ENCODE measurements around the gene HES4.

DNA sequence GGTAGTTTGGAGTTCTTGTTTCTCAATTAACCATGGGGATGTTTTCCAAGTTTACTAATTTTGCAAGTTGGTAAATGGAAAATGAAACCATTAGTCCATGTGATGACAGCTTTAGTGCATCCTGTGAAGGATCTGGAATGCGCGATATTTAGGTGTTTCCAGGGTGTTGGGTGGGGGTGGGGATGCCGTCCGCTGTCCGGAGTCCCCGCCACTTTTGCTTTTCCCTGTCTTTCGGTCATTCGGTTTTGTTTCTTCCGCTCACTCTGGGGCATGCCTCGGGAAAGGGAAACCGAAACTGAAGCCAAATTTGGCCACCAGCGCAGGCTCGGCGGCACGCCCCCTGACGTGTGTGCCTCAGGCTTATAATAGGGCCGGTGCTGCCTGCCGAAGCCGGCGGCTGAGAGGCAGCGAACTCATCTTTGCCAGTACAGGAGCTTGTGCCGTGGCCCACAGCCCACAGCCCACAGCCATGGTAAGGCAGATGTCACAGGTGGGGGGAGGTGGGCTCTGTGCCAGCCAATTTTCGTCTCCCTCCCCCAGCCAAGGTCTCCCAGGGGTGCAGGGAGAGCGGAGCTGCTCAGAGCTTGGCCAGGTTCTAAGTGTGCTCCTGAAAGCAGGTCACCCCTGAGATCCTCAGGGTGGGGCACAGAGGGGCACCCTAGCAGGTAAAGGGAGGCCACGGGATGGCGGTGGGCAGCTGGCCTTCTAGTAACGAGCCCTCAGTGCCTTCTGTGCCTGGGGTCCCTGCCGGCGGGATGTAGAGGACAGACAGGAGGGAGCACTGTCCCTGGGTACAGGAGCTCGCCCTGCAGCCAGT lies 13.4 kb upstream of the HES4 start, which contains the start of gene ISG15:
- TF ChIP-seq, protein P1, sequence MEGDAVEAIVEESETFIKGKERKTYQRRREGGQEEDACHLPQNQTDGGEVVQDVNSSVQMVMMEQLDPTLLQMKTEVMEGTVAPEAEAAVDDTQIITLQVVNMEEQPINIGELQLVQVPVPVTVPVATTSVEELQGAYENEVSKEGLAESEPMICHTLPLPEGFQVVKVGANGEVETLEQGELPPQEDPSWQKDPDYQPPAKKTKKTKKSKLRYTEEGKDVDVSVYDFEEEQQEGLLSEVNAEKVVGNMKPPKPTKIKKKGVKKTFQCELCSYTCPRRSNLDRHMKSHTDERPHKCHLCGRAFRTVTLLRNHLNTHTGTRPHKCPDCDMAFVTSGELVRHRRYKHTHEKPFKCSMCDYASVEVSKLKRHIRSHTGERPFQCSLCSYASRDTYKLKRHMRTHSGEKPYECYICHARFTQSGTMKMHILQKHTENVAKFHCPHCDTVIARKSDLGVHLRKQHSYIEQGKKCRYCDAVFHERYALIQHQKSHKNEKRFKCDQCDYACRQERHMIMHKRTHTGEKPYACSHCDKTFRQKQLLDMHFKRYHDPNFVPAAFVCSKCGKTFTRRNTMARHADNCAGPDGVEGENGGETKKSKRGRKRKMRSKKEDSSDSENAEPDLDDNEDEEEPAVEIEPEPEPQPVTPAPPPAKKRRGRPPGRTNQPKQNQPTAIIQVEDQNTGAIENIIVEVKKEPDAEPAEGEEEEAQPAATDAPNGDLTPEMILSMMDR (conservative IDR thresholded peaks at IDR 0.05; ENCODE audit: low read depth, low read length): no peak
- no peak for TF ChIP-seq EZH2 (IDR thresholded peaks at IDR 0.05; ENCODE audit: borderline replicate concordance, low read depth, low read length, poor library complexity, severe bottlenecking)

All from A673 (cell line).